PC-3 (cell line): Measurements from ENCODE around the gene LIMS1. TPM values are rescaled to one million over a fixed set of nuclear protein-coding genes. Genes with fewer than 3 reads are reported as not detected.

Source experiments
- ATAC-seq: fragments of 200-7000 bp; cut with Tn5 transposase; 2 replicates; pipeline ENCODE4 v1.9.1; 2020; ENCODE audit warnings: mild to moderate bottlenecking, moderate library complexity
- BruUV-seq: library from RNA; stranded (reverse); fragments of 400-500 nt; replicated peaks from 2 replicates; lab custom pipeline; 2021; lab: Mats Ljungman, UMichigan
- CTCF ChIA-PET: fragments of 300-600 bp; sonication (Branson Sonifier 250); formaldehyde crosslinking; loops from one replicate; lab custom pipeline; 2022; ENCODE audit warnings: antibody characterized with exemption; lab: Charles Lee
- POLR2A ChIA-PET: fragments of 300-600 bp; sonication (Branson Sonifier 250); formaldehyde crosslinking; loops from one replicate; lab custom pipeline; 2022; ENCODE audit warnings: antibody characterized with exemption; ENCODE audit not compliant: unreplicated experiment; lab: Charles Lee
- DNase-seq: peaks from one replicate; pipeline ENCODE4 v3.0.0-alpha.2; 2015
- H2AFZ ChIP-seq: fragments of 300-600 bp; sonication (generic); 2 replicates; pipeline ENCODE4 v1.6.0; 2016; ENCODE audit warnings: antibody characterized with exemption, low read length
- H3F3A ChIP-seq: fragments of 300-600 bp; sonication (generic); one replicate; pipeline ENCODE4 v1.6.0; 2017; ENCODE audit warnings: antibody characterized with exemption, low read length, control low read depth, mild to moderate bottlenecking; ENCODE audit not compliant: unreplicated experiment
- H3K27ac ChIP-seq: fragments of 300-600 bp; sonication (generic); 2 replicates; pipeline ENCODE4 v1.5.1; 2016; ENCODE audit warnings: mild to moderate bottlenecking, low read length
- H3K27me3 ChIP-seq: fragments of 300-600 bp; sonication (generic); 2 replicates; pipeline ENCODE4 v1.6.1; 2016; ENCODE audit warnings: low read length, mixed read lengths
- H3K36me3 ChIP-seq: fragments of 300-600 bp; sonication (generic); 2 replicates; pipeline ENCODE4 v1.6.1; 2016; ENCODE audit warnings: low read depth, mixed run types, low read length, mixed read lengths
- H3K4me1 ChIP-seq: fragments of 300-600 bp; sonication (generic); 2 replicates; pipeline ENCODE4 v1.5.1; 2016; ENCODE audit warnings: low read length; ENCODE audit not compliant: insufficient read depth
- H3K4me2 ChIP-seq: fragments of 300-600 bp; sonication (generic); 2 replicates; pipeline ENCODE4 v1.6.0; 2016; ENCODE audit warnings: low read length
- H3K4me3 ChIP-seq: fragments of 300-600 bp; sonication (generic); 2 replicates; pipeline ENCODE4 v1.5.1; 2016; ENCODE audit warnings: mild to moderate bottlenecking, low read length, mixed read lengths
- H3K79me2 ChIP-seq: fragments of 300-600 bp; sonication (generic); 2 replicates; pipeline ENCODE4 v1.6.1; 2017; ENCODE audit warnings: low read length, mixed read lengths
- H3K9ac ChIP-seq: fragments of 300-600 bp; sonication (generic); 2 replicates; pipeline ENCODE4 v1.6.0; 2016; ENCODE audit warnings: mild to moderate bottlenecking, low read length
- H3K9me2 ChIP-seq: fragments of 300-600 bp; sonication (generic); replicated peaks from 2 replicates; pipeline ENCODE4 v1.6.1; 2016; ENCODE audit warnings: mixed run types, low read length, mixed read lengths
- H3K9me3 ChIP-seq: fragments of 300-600 bp; sonication (generic); 2 replicates; pipeline ENCODE4 v1.6.1; 2016; ENCODE audit warnings: low read length, mixed read lengths
- H4K20me1 ChIP-seq: fragments of 300-600 bp; sonication (generic); 2 replicates; pipeline ENCODE4 v1.6.1; 2016; ENCODE audit warnings: low read length, mixed read lengths
- CTCF ChIP-seq: fragments of 300-600 bp; sonication (generic); conservative IDR thresholded peaks from 2 replicates; pipeline ENCODE4 v1.5.1; 2017; ENCODE audit warnings: antibody characterized with exemption, low read depth, mild to moderate bottlenecking, low read length
- EZH2 ChIP-seq: fragments of 300-600 bp; sonication (generic); IDR thresholded peaks from one replicate; pipeline ENCODE4 v1.6.1; 2017; ENCODE audit warnings: antibody characterized with exemption, mild to moderate bottlenecking, low read length; ENCODE audit not compliant: unreplicated experiment
- EZH2phosphoT487 ChIP-seq: fragments of 300-600 bp; sonication (generic); IDR thresholded peaks from 2 replicates; pipeline ENCODE4 v1.6.1; 2018; ENCODE audit warnings: mild to moderate bottlenecking, antibody characterized with exemption, low read length, borderline replicate concordance
- intact Hi-C: fragments of 100-400 bp; cut with micrococcal nuclease; formaldehyde crosslinking; loops from 2 replicates; pipeline ENCODE4 v1.9.0; 2023
- total RNA-seq: library from RNA; depleted of rRNA; stranded (reverse); fragments of >200 nt; gene quantifications from 2 replicates; pipeline ENCODE4 v1.2.3, GENCODE V29; 2014

Gene LIMS1
- total RNA-seq, 1 experiment from 2014 or later, result 58.9 TPM

- Histone ChIP-seq H3K9me2 (no peaks in the 10 kb centered on the region), H3K4me2 (peak overlapping the region; percentile 4; the same call in 1 of the 2 replicates), H3K9ac (no peak overlapping the region), H4K20me1 (peaks cover 4% of the 10 kb centered on the region; the same call in 1 of the 2 replicates), H3K79me2 (peaks cover 40% of the 10 kb centered on the region), H3K4me1 (peaks cover 33% of the 10 kb centered on the region), H3K9me3 (no peaks in the 10 kb centered on the region), H3F3A (no peaks in the 10 kb centered on the region), H2AFZ (no peak overlapping the region), H3K36me3 (no peaks in the 10 kb centered on the region; the same call in 1 of the 2 replicates), H3K27ac (no peak overlapping the region), H3K27me3 (no peaks in the 10 kb centered on the region), H3K4me3 (no peak overlapping the region)
- TF ChIP-seq CTCF (no peak), EZH2phosphoT487 (no peak), EZH2 (no peak)
- ChIA-PET POLR2A (no interaction called here), CTCF (interaction anchor here (0.6 to 1.8 kb wide), 9 partner anchors 15 to 213 kb away, joined by 3 to 17 read pairs (median 4); no protein-coding TSS in a partner anchor)
- ATAC-seq (peak; percentile 21), DNase-seq (no peak)
- BruUV-seq, result no TSS peak
- intact Hi-C loops, result loop anchor here (1.0 kb wide), 2 partner anchors 28 to 285 kb away; no protein-coding TSS in a partner anchor
Observed at GRCh38 chr2:108635630-108636354, 101.5 kb downstream of the LIMS1 start.

DNA sequence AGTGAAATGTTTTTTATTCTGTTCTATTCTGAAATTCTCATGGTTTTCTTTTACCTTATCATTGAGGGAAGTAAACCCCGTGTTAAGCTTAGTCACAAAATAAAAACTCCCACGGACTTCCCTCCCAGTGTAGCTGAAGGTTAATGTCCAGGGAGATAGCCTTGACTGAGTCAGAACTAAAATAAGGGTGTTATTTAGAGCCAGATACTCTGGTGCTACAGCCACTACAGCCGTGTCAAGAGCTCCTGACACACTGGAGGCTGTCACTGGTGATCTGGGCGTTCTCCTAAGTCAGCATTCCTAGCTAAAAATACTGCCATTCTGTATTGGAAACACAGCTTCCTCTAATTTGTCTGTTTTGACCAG is 103.0 kb downstream of the LIMS1 start:
- H3K9me3 ChIP-seq, result no peaks in the 10 kb centered on the region
- no peaks in the 10 kb centered on the region for H3K27me3 ChIP-seq
- TF ChIP-seq EZH2 (no peak), EZH2phosphoT487 (no peak), CTCF (no peak)
- H3K9me2 ChIP-seq, result no peaks in the 10 kb centered on the region
- H3K4me2 ChIP-seq, result no peak overlapping the region
- H3K36me3 ChIP-seq, result no peaks in the 10 kb centered on the region; the same call in 1 of the 2 replicates
- no peak overlapping the region for H2AFZ ChIP-seq
- H3K9ac ChIP-seq, result no peak overlapping the region
- H4K20me1 ChIP-seq, result peaks cover 4% of the 10 kb centered on the region; the same call in 1 of the 2 replicates
- no peak overlapping the region for H3K27ac ChIP-seq
- no TSS peak for BruUV-seq
- CTCF ChIA-PET, result interaction anchor here (0.8 to 1.8 kb wide), 3 partner anchors 21 to 43 kb away, joined by 4 to 17 read pairs (median 6); no protein-coding TSS in a partner anchor
- H3K4me3 ChIP-seq, result no peak overlapping the region
- POLR2A ChIA-PET, result no interaction called here
- no peaks in the 10 kb centered on the region for H3F3A ChIP-seq
- peak; percentile 10 for ATAC-seq
- intact Hi-C loops, result no loop called here
- H3K79me2 ChIP-seq, result peaks cover 33% of the 10 kb centered on the region; the same call in 1 of the 2 replicates
- H3K4me1 ChIP-seq, result peaks cover 33% of the 10 kb centered on the region
- DNase-seq, result no peak

- H3K9ac ChIP-seq, result no peak overlapping the region
- H3K27me3 ChIP-seq, result no peaks in the 10 kb centered on the region
- no peak overlapping the region for H3K27ac ChIP-seq
- CTCF ChIA-PET, result no interaction called here
- no peak for TF ChIP-seq EZH2
- no peak for TF ChIP-seq EZH2phosphoT487
- no peak for TF ChIP-seq CTCF
- H3F3A ChIP-seq, result no peaks in the 10 kb centered on the region
- peaks cover 20% of the 10 kb centered on the region; the same call in 1 of the 2 replicates for H3K79me2 ChIP-seq
- H3K4me1 ChIP-seq, result peaks cover 33% of the 10 kb centered on the region
- H2AFZ ChIP-seq, result no peak overlapping the region
- H4K20me1 ChIP-seq, result peaks cover 4% of the 10 kb centered on the region; the same call in 1 of the 2 replicates
- ATAC-seq (peak; percentile 42), DNase-seq (peak; percentile 78)
- no TSS peak for BruUV-seq
- no peaks in the 10 kb centered on the region for H3K9me3 ChIP-seq
- H3K4me2 ChIP-seq, result peak overlapping the region; percentile 39; the same call in 1 of the 2 replicates
- POLR2A ChIA-PET, result no interaction called here
- H3K9me2 ChIP-seq, result no peaks in the 10 kb centered on the region
- H3K4me3 ChIP-seq, result no peak overlapping the region
- intact Hi-C loops, result no loop called here
- no peaks in the 10 kb centered on the region; the same call in 1 of the 2 replicates for H3K36me3 ChIP-seq
Observed at GRCh38 chr2:108640731-108641130, 106.5 kb downstream of the LIMS1 start.
